Measurements from ENCODE around the gene NPPC. TPM values are rescaled to one million over a fixed set of nuclear protein-coding genes. Genes with fewer than 3 reads are reported as not detected.

NPPC gene
- total RNA-seq, 4 donors from 2014 or later = not detected

GRCh38 chr2:231877533-231878456, 48.4 kb downstream of the NPPC start:
- 54 to 100% methylated on average over 1 to 3 of the region's 15 CpGs for WGBS, 2 donors (ENCODE audit: low coverage in 1 of 2)

GRCh38 chr2:231874944-231875343, 51.3 kb downstream of the NPPC start:
- H3K27ac ChIP-seq = no peak overlapping the region
- no peak overlapping the region for H3K4me3 ChIP-seq
- TF ChIP-seq EP300 (IDR thresholded peaks at IDR 0.05) (no peak), CTCF (IDR thresholded peaks at IDR 0.05) (no peak), POLR2A (IDR thresholded peaks at IDR 0.05) (no peak), POLR2AphosphoS5 (IDR thresholded peaks at IDR 0.05) (no peak)
- H3K36me3 ChIP-seq = no peaks in the 10 kb centered on the region
- ATAC-seq = no peak
- WGBS, 2 donors (ENCODE audit: low coverage in 1 of 2) = 60 to 69% methylated on average over 1 of the region's 1 CpG
- H3K27me3 ChIP-seq = peaks cover 67% of the 10 kb centered on the region
- H3K9me3 ChIP-seq = no peaks in the 10 kb centered on the region
- H3K4me1 ChIP-seq = no peaks in the 10 kb centered on the region

More at GRCh38 chr2:231877533-231878456, 48.4 kb downstream of the NPPC start:
- Histone ChIP-seq H3K9me3 (no peaks in the 10 kb centered on the region), H3K4me3 (no peak overlapping the region), H3K27me3 (peaks cover 48% of the 10 kb centered on the region), H3K27ac (no peak overlapping the region), H3K4me1 (no peaks in the 10 kb centered on the region), H3K36me3 (no peaks in the 10 kb centered on the region)
- no peak for ATAC-seq
- TF ChIP-seq EP300 (IDR thresholded peaks at IDR 0.05) (no peak), POLR2AphosphoS5 (IDR thresholded peaks at IDR 0.05) (no peak)

Small RNA genes lying within 50 kb of the gene (small RNA-seq; reads per million reads assigned to genes)
- gene MIR1471 = 0 reads per million in 4 donors

Other genes with a start within 250 kb of the NPPC start
- 100 to 1,000 TPM; 683 to 866 (median 805) TPM for gene PTMA, start 217.9 kb downstream of the NPPC start, total RNA-seq
- gene PDE6D, start 145.1 kb downstream of the NPPC start, total RNA-seq = 10 to 100 TPM; 24.3 to 33.7 (median 28.7) TPM
- 10 to 100 TPM; 24.2 to 39.4 (median 30.0) TPM for gene COPS7B, start 140.0 kb downstream of the NPPC start, total RNA-seq
- 10 to 100 TPM; 13.3 to 31.0 (median 23.6) TPM for gene DIS3L2, start 35.3 kb upstream of the NPPC start, total RNA-seq